ENCODE measurements around the gene UROC1. TPM values are rescaled to one million over a fixed set of nuclear protein-coding genes. Genes with fewer than 3 reads are reported as not detected.

The UROC1 gene
- total RNA-seq, 4 donors from 2014 or later: not detected

DNA sequence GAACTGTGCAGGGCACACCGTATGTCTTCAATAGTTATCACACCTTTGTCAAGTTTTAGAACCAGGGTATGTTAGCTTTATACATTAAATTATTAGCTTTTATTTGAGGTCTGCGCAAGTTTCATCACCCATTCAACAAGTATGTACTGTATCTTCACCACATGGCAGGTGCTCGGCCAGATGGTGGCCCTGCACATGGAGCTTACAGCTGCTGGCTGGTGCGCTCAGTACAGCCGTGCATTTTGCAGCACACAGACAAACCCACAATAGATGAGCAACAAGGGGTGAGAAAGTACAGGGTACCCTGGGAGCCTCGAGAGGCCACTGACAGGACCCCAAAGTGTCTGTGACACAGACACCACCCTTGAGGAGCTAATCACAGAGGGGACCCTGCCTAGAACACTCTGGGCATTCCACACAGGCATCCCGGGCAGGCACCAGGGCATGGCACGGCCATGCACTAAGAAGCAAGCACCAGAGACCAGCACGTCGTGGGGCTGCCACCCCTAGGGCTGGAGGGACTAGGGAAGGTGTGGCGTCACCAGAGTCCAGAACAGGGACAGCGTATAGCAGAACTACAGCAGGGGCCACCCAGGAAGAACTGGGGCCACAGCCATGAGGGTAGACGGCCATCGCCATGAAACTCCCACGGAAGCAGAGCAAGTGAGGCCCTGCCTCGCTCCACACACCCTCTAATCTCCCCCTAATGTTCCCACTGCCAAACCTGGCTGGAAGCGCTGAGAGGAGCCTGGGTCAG is 69.3 kb downstream of the UROC1 start:
- TF ChIP-seq, protein P1, sequence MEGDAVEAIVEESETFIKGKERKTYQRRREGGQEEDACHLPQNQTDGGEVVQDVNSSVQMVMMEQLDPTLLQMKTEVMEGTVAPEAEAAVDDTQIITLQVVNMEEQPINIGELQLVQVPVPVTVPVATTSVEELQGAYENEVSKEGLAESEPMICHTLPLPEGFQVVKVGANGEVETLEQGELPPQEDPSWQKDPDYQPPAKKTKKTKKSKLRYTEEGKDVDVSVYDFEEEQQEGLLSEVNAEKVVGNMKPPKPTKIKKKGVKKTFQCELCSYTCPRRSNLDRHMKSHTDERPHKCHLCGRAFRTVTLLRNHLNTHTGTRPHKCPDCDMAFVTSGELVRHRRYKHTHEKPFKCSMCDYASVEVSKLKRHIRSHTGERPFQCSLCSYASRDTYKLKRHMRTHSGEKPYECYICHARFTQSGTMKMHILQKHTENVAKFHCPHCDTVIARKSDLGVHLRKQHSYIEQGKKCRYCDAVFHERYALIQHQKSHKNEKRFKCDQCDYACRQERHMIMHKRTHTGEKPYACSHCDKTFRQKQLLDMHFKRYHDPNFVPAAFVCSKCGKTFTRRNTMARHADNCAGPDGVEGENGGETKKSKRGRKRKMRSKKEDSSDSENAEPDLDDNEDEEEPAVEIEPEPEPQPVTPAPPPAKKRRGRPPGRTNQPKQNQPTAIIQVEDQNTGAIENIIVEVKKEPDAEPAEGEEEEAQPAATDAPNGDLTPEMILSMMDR (IDR thresholded peaks at IDR 0.05): no peak
- TF ChIP-seq POLR2A (IDR thresholded peaks at IDR 0.05): no peak

GRCh38 chr3:126447456-126448106 is 70.0 kb downstream of the UROC1 start:
- TF ChIP-seq, protein P1 (IDR thresholded peaks at IDR 0.05): no peak
- no peak for TF ChIP-seq POLR2A (IDR thresholded peaks at IDR 0.05)
- Histone ChIP-seq H3K4me3 (no peak overlapping the region), H3K27ac (no peak overlapping the region), H3K36me3 (peaks cover 6 to 81% (median 31%) of the 10 kb centered on the region in 3 donors), H3K27me3 (no peaks in the 10 kb centered on the region), H3K4me1 (peaks cover 0 to 9% (median 0%) of the 10 kb centered on the region in 3 donors), H3K9me3 (no peaks in the 10 kb centered on the region)
- WGBS, 2 donors: 94 to 95% methylated on average over 4 to 8 of the region's 12 CpGs
- no peak for DNase-seq
- intact Hi-C loops (cut with DNase I): no loop called here

More for the DNA sequence above, 69.3 kb downstream of the UROC1 start:
- no peak overlapping the region for H3K4me3 ChIP-seq
- no peaks in the 10 kb centered on the region for H3K9me3 ChIP-seq
- intact Hi-C loops (cut with DNase I): no loop called here
- H3K27ac ChIP-seq: no peak overlapping the region
- H3K27me3 ChIP-seq: no peaks in the 10 kb centered on the region
- WGBS, 2 donors: 94 to 97% methylated on average over 6 to 10 of the region's 17 CpGs
- peaks cover 0 to 9% (median 0%) of the 10 kb centered on the region in 3 donors for H3K4me1 ChIP-seq
- no peak for DNase-seq
- peaks cover 6 to 81% (median 31%) of the 10 kb centered on the region in 3 donors for H3K36me3 ChIP-seq

DNA sequence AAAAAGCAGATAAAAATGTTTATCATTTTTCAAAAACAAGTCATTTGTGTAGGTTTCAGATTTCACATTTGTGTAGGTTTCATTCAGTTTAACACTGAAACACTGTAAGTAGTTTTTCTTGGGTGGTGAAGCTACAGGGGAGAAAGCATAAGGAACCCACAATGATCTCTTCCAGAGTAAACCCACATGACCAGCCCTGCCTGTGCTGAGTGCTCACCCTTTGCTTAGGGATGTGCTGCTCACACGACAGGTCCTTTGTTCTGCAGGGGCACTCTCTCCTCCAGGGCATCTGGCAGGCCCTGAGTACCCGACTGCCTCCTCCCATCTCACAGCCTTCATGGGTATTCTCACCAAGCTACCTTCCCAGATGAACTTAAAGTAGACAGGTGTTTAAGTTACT is 70.8 kb downstream of the UROC1 start:
- H3K27ac ChIP-seq: no peak overlapping the region
- intact Hi-C loops (cut with DNase I): no loop called here
- H3K4me1 ChIP-seq: peaks cover 0 to 9% (median 0%) of the 10 kb centered on the region in 3 donors
- no peak for DNase-seq
- TF ChIP-seq, protein P1 (IDR thresholded peaks at IDR 0.05): no peak
- no peak for TF ChIP-seq POLR2A (IDR thresholded peaks at IDR 0.05)
- no peak overlapping the region for H3K4me3 ChIP-seq
- H3K9me3 ChIP-seq: no peaks in the 10 kb centered on the region
- no peaks in the 10 kb centered on the region for H3K27me3 ChIP-seq
- peaks cover 6 to 81% (median 25%) of the 10 kb centered on the region in 3 donors for H3K36me3 ChIP-seq
- 47 to 63% methylated on average over 2 of the region's 2 CpGs for WGBS, 2 donors

GRCh38 chr3:126446301-126446700 is 71.3 kb downstream of the UROC1 start:
- Histone ChIP-seq H3K36me3 (peaks cover 3 to 81% (median 24%) of the 10 kb centered on the region in 3 donors), H3K9me3 (no peaks in the 10 kb centered on the region), H3K27ac (no peak overlapping the region), H3K4me3 (no peak overlapping the region), H3K27me3 (no peaks in the 10 kb centered on the region), H3K4me1 (peaks cover 0 to 9% (median 0%) of the 10 kb centered on the region in 3 donors)
- DNase-seq: no peak
- 86 to 90% methylated on average over 5 to 8 of the region's 8 CpGs for WGBS, 2 donors
- intact Hi-C loops (cut with DNase I): no loop called here
- no peak for TF ChIP-seq POLR2A (IDR thresholded peaks at IDR 0.05)
- TF ChIP-seq, protein P1 (IDR thresholded peaks at IDR 0.05): no peak

DNA sequence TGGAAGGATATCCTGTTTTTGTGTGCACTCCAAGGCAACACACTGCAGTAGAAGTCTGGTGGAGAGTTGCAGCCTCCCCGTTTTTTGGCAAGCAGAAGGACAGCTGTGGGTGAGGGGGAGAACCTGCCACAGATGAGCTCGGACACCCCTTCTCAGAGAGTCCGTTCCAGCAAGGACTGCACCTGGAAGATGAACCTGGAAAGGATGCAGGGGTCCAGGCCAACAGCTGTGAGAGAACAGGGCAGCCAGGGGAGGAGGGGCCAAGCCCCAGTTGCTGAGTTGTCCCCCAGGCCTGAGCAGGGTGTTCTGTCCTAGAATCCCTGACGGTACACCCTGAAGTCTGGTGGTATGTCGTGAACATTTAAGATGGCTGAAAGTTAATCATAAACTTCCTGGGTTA is 72.1 kb downstream of the UROC1 start:
- H3K4me1 ChIP-seq: peaks cover 0 to 9% (median 0%) of the 10 kb centered on the region in 3 donors
- H3K27me3 ChIP-seq: no peaks in the 10 kb centered on the region
- intact Hi-C loops (cut with DNase I): no loop called here
- no peaks in the 10 kb centered on the region for H3K9me3 ChIP-seq
- TF ChIP-seq POLR2A (IDR thresholded peaks at IDR 0.05): no peak
- TF ChIP-seq, protein P1 (IDR thresholded peaks at IDR 0.05): no peak
- DNase-seq: no peak
- H3K4me3 ChIP-seq: no peak overlapping the region
- peaks cover 0 to 81% (median 18%) of the 10 kb centered on the region in 3 donors for H3K36me3 ChIP-seq
- H3K27ac ChIP-seq: no peak overlapping the region
- 61 to 93% methylated on average over 2 of the region's 5 CpGs for WGBS, 2 donors
